PC-3 (cell line): ENCODE data around the gene GOLGB1.

Experiments
- EZH2 ChIP-seq: fragments of 300-600 bp; sonication (generic); IDR thresholded peaks from one replicate; pipeline ENCODE4 v1.6.1; 2017; ENCODE audit warnings: antibody characterized with exemption, mild to moderate bottlenecking, low read length; ENCODE audit not compliant: unreplicated experiment
- EZH2phosphoT487 ChIP-seq: fragments of 300-600 bp; sonication (generic); IDR thresholded peaks from 2 replicates; pipeline ENCODE4 v1.6.1; 2018; ENCODE audit warnings: mild to moderate bottlenecking, antibody characterized with exemption, low read length, borderline replicate concordance
- TF ChIP-seq, protein P1 (sequence below): fragments of 300-600 bp; sonication (generic); conservative IDR thresholded peaks from 2 replicates; pipeline ENCODE4 v1.5.1; 2017; ENCODE audit warnings: antibody characterized with exemption, low read depth, mild to moderate bottlenecking, low read length

DNA sequence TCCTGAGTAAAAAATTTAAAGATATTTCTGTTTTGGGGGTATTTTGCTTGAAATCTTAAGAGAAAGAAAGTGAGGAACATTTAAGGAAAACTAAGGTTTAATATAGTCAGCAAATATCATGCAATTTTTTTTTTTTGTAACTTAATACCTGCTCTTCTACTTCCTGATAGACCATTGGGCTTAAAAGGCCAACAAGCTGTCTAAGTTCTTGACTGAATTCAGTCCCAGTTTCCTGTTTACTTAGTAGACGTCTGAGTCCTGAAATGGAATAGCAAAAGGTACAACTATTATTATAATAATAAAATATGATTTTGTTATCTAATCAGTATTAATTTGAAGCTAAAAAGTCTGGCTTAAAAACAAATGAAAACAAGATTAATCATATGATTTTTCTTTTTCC, 47.4 kb upstream of the GOLGB1 start:
- TF ChIP-seq, protein P1, sequence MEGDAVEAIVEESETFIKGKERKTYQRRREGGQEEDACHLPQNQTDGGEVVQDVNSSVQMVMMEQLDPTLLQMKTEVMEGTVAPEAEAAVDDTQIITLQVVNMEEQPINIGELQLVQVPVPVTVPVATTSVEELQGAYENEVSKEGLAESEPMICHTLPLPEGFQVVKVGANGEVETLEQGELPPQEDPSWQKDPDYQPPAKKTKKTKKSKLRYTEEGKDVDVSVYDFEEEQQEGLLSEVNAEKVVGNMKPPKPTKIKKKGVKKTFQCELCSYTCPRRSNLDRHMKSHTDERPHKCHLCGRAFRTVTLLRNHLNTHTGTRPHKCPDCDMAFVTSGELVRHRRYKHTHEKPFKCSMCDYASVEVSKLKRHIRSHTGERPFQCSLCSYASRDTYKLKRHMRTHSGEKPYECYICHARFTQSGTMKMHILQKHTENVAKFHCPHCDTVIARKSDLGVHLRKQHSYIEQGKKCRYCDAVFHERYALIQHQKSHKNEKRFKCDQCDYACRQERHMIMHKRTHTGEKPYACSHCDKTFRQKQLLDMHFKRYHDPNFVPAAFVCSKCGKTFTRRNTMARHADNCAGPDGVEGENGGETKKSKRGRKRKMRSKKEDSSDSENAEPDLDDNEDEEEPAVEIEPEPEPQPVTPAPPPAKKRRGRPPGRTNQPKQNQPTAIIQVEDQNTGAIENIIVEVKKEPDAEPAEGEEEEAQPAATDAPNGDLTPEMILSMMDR, result no peak
- no peak for TF ChIP-seq EZH2phosphoT487
- TF ChIP-seq EZH2, result no peak
